ENCODE data around the gene PTRH1.

The PTRH1 gene

GRCh38 chr9:127739614-127740330, 24.3 kb upstream of the PTRH1 start:
- no peak for DNase-seq

- DNase-seq, result no peak
These were observed 23.2 kb upstream of the PTRH1 start for GRCh38 chr9:127738666-127739065.

GRCh38 chr9:127735530-127736185, 20.2 kb upstream of the PTRH1 start:
- no peak for DNase-seq

GRCh38 chr9:127734747-127735529, 19.5 kb upstream of the PTRH1 start, which contains the start of gene TOR2A:
Gene TOR2A (minus strand): TSS chr9:127735294. CDS start chr9:127735270, 24 bp downstream.
- peak; percentile 100 for DNase-seq

- DNase-seq, result no peak
These were observed 18.8 kb upstream of the PTRH1 start for GRCh38 chr9:127734247-127734746.

GRCh38 chr9:127733614-127734013, 18.2 kb upstream of the PTRH1 start:
- DNase-seq, result no peak

- no peak for DNase-seq
These were observed 17.0 kb upstream of the PTRH1 start for GRCh38 chr9:127732444-127732843.

GRCh38 chr9:127731938-127732337, 16.5 kb upstream of the PTRH1 start:
- no peak for DNase-seq

- no peak for DNase-seq
These were observed 15.4 kb upstream of the PTRH1 start for GRCh38 chr9:127730799-127731410.

- DNase-seq, result no peak
These were observed 14.8 kb upstream of the PTRH1 start for GRCh38 chr9:127730262-127730661.

GRCh38 chr9:127729522-127730256, 14.2 kb upstream of the PTRH1 start:
- DNase-seq, result no peak

GRCh38 chr9:127728808-127729207, 13.3 kb upstream of the PTRH1 start:
- no peak for DNase-seq

GRCh38 chr9:127726871-127727270, 11.4 kb upstream of the PTRH1 start:
- no peak for DNase-seq

GRCh38 chr9:127724012-127724411, 8.5 kb upstream of the PTRH1 start:
- no peak for DNase-seq

- DNase-seq, result no peak
These were observed 8.0 kb upstream of the PTRH1 start for GRCh38 chr9:127723444-127723843.

- no peak for DNase-seq
These were observed 7.5 kb upstream of the PTRH1 start for GRCh38 chr9:127723013-127723412.

GRCh38 chr9:127722055-127722745, 6.7 kb upstream of the PTRH1 start:
- peak; percentile 33 for DNase-seq

GRCh38 chr9:127721391-127721821, 5.9 kb upstream of the PTRH1 start:
- DNase-seq, result peak; percentile 56

- no peak for DNase-seq
These were observed 5.4 kb upstream of the PTRH1 start for GRCh38 chr9:127720865-127721227.

- DNase-seq, result no peak
These were observed 4.8 kb upstream of the PTRH1 start for GRCh38 chr9:127720031-127720864.

- DNase-seq, result no peak
These were observed 2.3 kb upstream of the PTRH1 start for GRCh38 chr9:127717766-127718165.

Measured in NCI-H2171 (cell line).